MCF 10A (cell line): ENCODE results near the gene EPOP. TPM values are rescaled to one million over a fixed set of nuclear protein-coding genes. Genes with fewer than 3 reads are reported as not detected.
"Not testable (repeated sequence)": the region's sequence is repeated elsewhere in the genome, so short reads cannot be mapped to it uniquely, and the experiment has no call there.

Experiments
- BruUV-seq: library from RNA; stranded (reverse); fragments of 400-500 nt; replicated peaks from 2 replicates; lab custom pipeline; 2021; lab: Mats Ljungman, UMichigan
- CTCF ChIA-PET: fragments of 300-600 bp; sonication (Branson Sonifier 250); formaldehyde crosslinking; extraction: SDS; loops from one replicate; lab custom pipeline; 2021; ENCODE audit warnings: antibody characterized with exemption, inconsistent platforms; lab: Yijun Ruan, JAX
- POLR2A ChIA-PET: fragments of 300-600, 350-650 bp; sonication (Branson Sonifier 250); formaldehyde crosslinking; extraction: SDS; loops from one replicate; lab custom pipeline; 2020; ENCODE audit warnings: antibody characterized with exemption, inconsistent platforms; lab: Yijun Ruan, JAX
- DNase-seq: peaks from one replicate; pipeline ENCODE4 v3.0.0-alpha.2; 2018; ENCODE audit not compliant: unreplicated experiment
- H3K27ac Mint-ChIP-seq: one replicate; pipeline ENCODE4 v1.8.0; 2022; ENCODE audit warnings: mild to moderate bottlenecking, low read depth, mixed read lengths; ENCODE audit not compliant: unreplicated experiment
- H3K27me3 Mint-ChIP-seq: one replicate; pipeline ENCODE4 v1.8.0; 2022; ENCODE audit warnings: mixed read lengths; ENCODE audit not compliant: insufficient read depth, unreplicated experiment
- H3K36me3 Mint-ChIP-seq: one replicate; pipeline ENCODE4 v1.8.0; 2022; ENCODE audit warnings: mild to moderate bottlenecking, moderate library complexity, mixed read lengths; ENCODE audit not compliant: insufficient read depth, unreplicated experiment
- H3K4me1 Mint-ChIP-seq: one replicate; pipeline ENCODE4 v1.8.0; 2022; ENCODE audit warnings: mixed read lengths; ENCODE audit not compliant: insufficient read depth, unreplicated experiment
- H3K4me3 Mint-ChIP-seq: one replicate; pipeline ENCODE4 v1.8.0; 2022; ENCODE audit warnings: mild to moderate bottlenecking, moderate library complexity, mixed read lengths; ENCODE audit not compliant: unreplicated experiment
- H3K9me3 Mint-ChIP-seq: one replicate; pipeline ENCODE4 v1.8.0; 2022; ENCODE audit warnings: mixed read lengths; ENCODE audit not compliant: unreplicated experiment
- CTCF ChIP-seq: fragments of 200-600 bp; IDR thresholded peaks from one replicate; pipeline ENCODE4 v1.8.0; 2022; ENCODE audit warnings: antibody characterized with exemption, mild to moderate bottlenecking; ENCODE audit not compliant: unreplicated experiment
- intact Hi-C: fragments of 100-400 bp; cut with micrococcal nuclease; formaldehyde crosslinking; loops from 2 replicates; pipeline ENCODE4 v1.14.1; 2022
- microRNA-seq: library from miRNA; unstranded; fragments of <30 nt; microRNA quantifications from one replicate; pipeline ENCODE4 v1.2.0, GENCODE V29; 2022
- total RNA-seq: library from RNA; stranded (reverse); gene quantifications from 2 replicates; pipeline ENCODE4 v1.2.3, GENCODE V29; 2022

The EPOP gene
- total RNA-seq, 1 experiment from 2014 or later: 3.6 TPM

GRCh38 chr17:38627957-38628356 lies 46.8 kb downstream of the EPOP start:
- Mint-ChIP-seq H3K27me3 (peaks cover 30% of the 10 kb centered on the region), H3K4me1 (no peaks in the 10 kb centered on the region), H3K36me3 (no peaks in the 10 kb centered on the region), H3K9me3 (no peaks in the 10 kb centered on the region), H3K27ac (no peak overlapping the region), H3K4me3 (no peak overlapping the region)
- no TSS peak for BruUV-seq
- no peak for TF ChIP-seq CTCF
- POLR2A ChIA-PET: no interaction called here
- intact Hi-C loops: no loop called here
- CTCF ChIA-PET: no interaction called here
- no peak for DNase-seq

GRCh38 chr17:38626606-38627226 lies 48.0 kb downstream of the EPOP start:
- CTCF ChIA-PET: interaction anchor here (0.6 kb wide), 1 partner anchor 28 kb away, joined by 3 read pairs; no protein-coding TSS in a partner anchor

GRCh38 chr17:38625482-38625881 lies 49.3 kb downstream of the EPOP start:
- no peaks in the 10 kb centered on the region for H3K36me3 Mint-ChIP-seq
- H3K27ac Mint-ChIP-seq: no peak overlapping the region
- DNase-seq: no peak
- H3K27me3 Mint-ChIP-seq: peaks cover 53% of the 10 kb centered on the region
- CTCF ChIA-PET: interaction anchor here (0.6 kb wide), 1 partner anchor 37 kb away, joined by 3 read pairs; no protein-coding TSS in a partner anchor
- H3K9me3 Mint-ChIP-seq: no peaks in the 10 kb centered on the region
- intact Hi-C loops: no loop called here
- H3K4me3 Mint-ChIP-seq: no peak overlapping the region
- H3K4me1 Mint-ChIP-seq: no peaks in the 10 kb centered on the region
- no peak for TF ChIP-seq CTCF
- no TSS peak for BruUV-seq
- POLR2A ChIA-PET: no interaction called here

More at GRCh38 chr17:38626606-38627226, 48.0 kb downstream of the EPOP start:
- POLR2A ChIA-PET, H3K27ac Mint-ChIP-seq, intact Hi-C loops, H3K4me3 Mint-ChIP-seq, DNase-seq, H3K4me1 Mint-ChIP-seq, BruUV-seq, H3K9me3 Mint-ChIP-seq, H3K36me3 Mint-ChIP-seq: not testable (repeated sequence)
- peaks cover 41% of the 10 kb centered on the region for H3K27me3 Mint-ChIP-seq

- peaks cover 55% of the 10 kb centered on the region for H3K27me3 Mint-ChIP-seq
- H3K36me3 Mint-ChIP-seq, POLR2A ChIA-PET: not testable (repeated sequence)
Measured at GRCh38 chr17:38624782-38625355, 49.9 kb downstream of the EPOP start.

More at GRCh38 chr17:38624782-38625355, 49.9 kb downstream of the EPOP start:
- intact Hi-C loops, H3K4me3 Mint-ChIP-seq, H3K27ac Mint-ChIP-seq, DNase-seq, H3K4me1 Mint-ChIP-seq, BruUV-seq, CTCF ChIA-PET, H3K9me3 Mint-ChIP-seq: not testable (repeated sequence)

Small RNA genes within 50 kb of the gene (microRNA-seq; reads per million reads assigned to microRNA genes)
- 1.5 reads per million, percentile 5 among the genes with 10 or more reads in this experiment for gene MIR4726
- not detected for gene MIR4734

Other genes starting within 250 kb of the EPOP start
- 23.2 and 29.2 TPM in 2 replicates for gene ARHGAP23, start 246.5 kb downstream of the EPOP start, total RNA-seq
- 5.7 and 8.6 TPM in 2 replicates for gene SRCIN1, start 69.0 kb downstream of the EPOP start, total RNA-seq
- gene MLLT6, start 30.3 kb upstream of the EPOP start, total RNA-seq: 59.6 and 65.3 TPM in 2 replicates
- 36.8 and 42.0 TPM in 2 replicates for gene CISD3, start 55.4 kb upstream of the EPOP start, total RNA-seq
- 32.6 and 39.5 TPM in 2 replicates for gene PCGF2, start 73.4 kb upstream of the EPOP start, total RNA-seq
- 124 and 145 TPM in 2 replicates for gene PSMB3, start 77.8 kb upstream of the EPOP start, total RNA-seq
- gene PIP4K2B, start 124.6 kb upstream of the EPOP start, total RNA-seq: 25.9 and 27.4 TPM in 2 replicates
- gene CWC25, start 150.4 kb upstream of the EPOP start, total RNA-seq: 21.9 and 23.4 TPM in 2 replicates
- 1,891 and 2,060 TPM in 2 replicates for gene RPL23, start 178.8 kb upstream of the EPOP start, total RNA-seq
- gene LASP1, start 195.1 kb upstream of the EPOP start, total RNA-seq: 65.1 and 68.1 TPM in 2 replicates